Measurements from ENCODE around the gene GABRB1.

GABRB1 gene

GRCh38 chr4:47463235-47463956 is 432.0 kb downstream of the GABRB1 start, which contains the start of gene COMMD8:
Gene COMMD8, minus strand, starts transcription at chr4:47463702. Its CDS starts 51 bp downstream, at chr4:47463651.
- in situ Hi-C loops (cut with HindIII; ENCODE audit: low sequenced_read_pairs): no loop called here

GRCh38 chr4:47465004-47465403 is 433.6 kb downstream of the GABRB1 start:
- in situ Hi-C loops (cut with HindIII; ENCODE audit: low sequenced_read_pairs): no loop called here

GRCh38 chr4:47466056-47466785 is 434.9 kb downstream of the GABRB1 start:
- in situ Hi-C loops (cut with HindIII; ENCODE audit: low sequenced_read_pairs): no loop called here

GRCh38 chr4:47468706-47469365 is 437.5 kb downstream of the GABRB1 start:
- in situ Hi-C loops (cut with HindIII; ENCODE audit: low sequenced_read_pairs): no loop called here

GRCh38 chr4:47469951-47470350 is 438.6 kb downstream of the GABRB1 start:
- in situ Hi-C loops (cut with HindIII; ENCODE audit: low sequenced_read_pairs): no loop called here

- in situ Hi-C loops (cut with HindIII; ENCODE audit: low sequenced_read_pairs): no loop called here
These were observed 439.7 kb downstream of the GABRB1 start for GRCh38 chr4:47471064-47471463.

GRCh38 chr4:47471591-47471990 is 440.2 kb downstream of the GABRB1 start:
- in situ Hi-C loops (cut with HindIII; ENCODE audit: low sequenced_read_pairs): no loop called here

GRCh38 chr4:47473141-47473750 is 441.9 kb downstream of the GABRB1 start:
- in situ Hi-C loops (cut with HindIII; ENCODE audit: low sequenced_read_pairs): no loop called here

- in situ Hi-C loops (cut with HindIII; ENCODE audit: low sequenced_read_pairs): no loop called here
These were observed 443.4 kb downstream of the GABRB1 start for GRCh38 chr4:47474799-47475198.

GRCh38 chr4:47475411-47475810 is 444.0 kb downstream of the GABRB1 start:
- in situ Hi-C loops (cut with HindIII; ENCODE audit: low sequenced_read_pairs): no loop called here

Measured in DLD1 (cell line).